ENCODE data around the gene IFT122. TPM values are rescaled to one million over a fixed set of nuclear protein-coding genes. Genes with fewer than 3 reads are reported as not detected.

The IFT122 gene, protein sequence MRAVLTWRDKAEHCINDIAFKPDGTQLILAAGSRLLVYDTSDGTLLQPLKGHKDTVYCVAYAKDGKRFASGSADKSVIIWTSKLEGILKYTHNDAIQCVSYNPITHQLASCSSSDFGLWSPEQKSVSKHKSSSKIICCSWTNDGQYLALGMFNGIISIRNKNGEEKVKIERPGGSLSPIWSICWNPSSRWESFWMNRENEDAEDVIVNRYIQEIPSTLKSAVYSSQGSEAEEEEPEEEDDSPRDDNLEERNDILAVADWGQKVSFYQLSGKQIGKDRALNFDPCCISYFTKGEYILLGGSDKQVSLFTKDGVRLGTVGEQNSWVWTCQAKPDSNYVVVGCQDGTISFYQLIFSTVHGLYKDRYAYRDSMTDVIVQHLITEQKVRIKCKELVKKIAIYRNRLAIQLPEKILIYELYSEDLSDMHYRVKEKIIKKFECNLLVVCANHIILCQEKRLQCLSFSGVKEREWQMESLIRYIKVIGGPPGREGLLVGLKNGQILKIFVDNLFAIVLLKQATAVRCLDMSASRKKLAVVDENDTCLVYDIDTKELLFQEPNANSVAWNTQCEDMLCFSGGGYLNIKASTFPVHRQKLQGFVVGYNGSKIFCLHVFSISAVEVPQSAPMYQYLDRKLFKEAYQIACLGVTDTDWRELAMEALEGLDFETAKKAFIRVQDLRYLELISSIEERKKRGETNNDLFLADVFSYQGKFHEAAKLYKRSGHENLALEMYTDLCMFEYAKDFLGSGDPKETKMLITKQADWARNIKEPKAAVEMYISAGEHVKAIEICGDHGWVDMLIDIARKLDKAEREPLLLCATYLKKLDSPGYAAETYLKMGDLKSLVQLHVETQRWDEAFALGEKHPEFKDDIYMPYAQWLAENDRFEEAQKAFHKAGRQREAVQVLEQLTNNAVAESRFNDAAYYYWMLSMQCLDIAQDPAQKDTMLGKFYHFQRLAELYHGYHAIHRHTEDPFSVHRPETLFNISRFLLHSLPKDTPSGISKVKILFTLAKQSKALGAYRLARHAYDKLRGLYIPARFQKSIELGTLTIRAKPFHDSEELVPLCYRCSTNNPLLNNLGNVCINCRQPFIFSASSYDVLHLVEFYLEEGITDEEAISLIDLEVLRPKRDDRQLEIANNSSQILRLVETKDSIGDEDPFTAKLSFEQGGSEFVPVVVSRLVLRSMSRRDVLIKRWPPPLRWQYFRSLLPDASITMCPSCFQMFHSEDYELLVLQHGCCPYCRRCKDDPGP
- total RNA-seq (2012; rRNA removed) (27.2 and 28.0 TPM in 2 replicates), polyA plus RNA-seq (2012; rRNA removed) (16.8 and 17.1 TPM in 2 replicates), Bru-seq, nascent RNA (percentile 62 among the genes with signal in this experiment), BruChase-seq, experiment 1, labeled RNA remaining after a 6-hour chase (percentile 75 among the genes with signal in this experiment), BruChase-seq, experiment 2, labeled RNA remaining after a 2-hour chase (percentile 75 among the genes with signal in this experiment)
- polyA plus RNA-seq (2012; cell fraction: cytosol; rRNA removed): 12.3 and 16.3 TPM in 2 replicates
- 63.8 and 113 TPM in 2 replicates for polyA plus RNA-seq (2012; cell fraction: nucleus; rRNA removed; ENCODE audit: low replicate concordance)
- long read RNA-seq, full-length matches to known transcripts: 10 of 27 reads
- long read RNA-seq, partial matches to known transcripts: 3 of 27 reads
- long read RNA-seq, other reads (novel, unspliced or antisense): 14 of 27 reads

DNA sequence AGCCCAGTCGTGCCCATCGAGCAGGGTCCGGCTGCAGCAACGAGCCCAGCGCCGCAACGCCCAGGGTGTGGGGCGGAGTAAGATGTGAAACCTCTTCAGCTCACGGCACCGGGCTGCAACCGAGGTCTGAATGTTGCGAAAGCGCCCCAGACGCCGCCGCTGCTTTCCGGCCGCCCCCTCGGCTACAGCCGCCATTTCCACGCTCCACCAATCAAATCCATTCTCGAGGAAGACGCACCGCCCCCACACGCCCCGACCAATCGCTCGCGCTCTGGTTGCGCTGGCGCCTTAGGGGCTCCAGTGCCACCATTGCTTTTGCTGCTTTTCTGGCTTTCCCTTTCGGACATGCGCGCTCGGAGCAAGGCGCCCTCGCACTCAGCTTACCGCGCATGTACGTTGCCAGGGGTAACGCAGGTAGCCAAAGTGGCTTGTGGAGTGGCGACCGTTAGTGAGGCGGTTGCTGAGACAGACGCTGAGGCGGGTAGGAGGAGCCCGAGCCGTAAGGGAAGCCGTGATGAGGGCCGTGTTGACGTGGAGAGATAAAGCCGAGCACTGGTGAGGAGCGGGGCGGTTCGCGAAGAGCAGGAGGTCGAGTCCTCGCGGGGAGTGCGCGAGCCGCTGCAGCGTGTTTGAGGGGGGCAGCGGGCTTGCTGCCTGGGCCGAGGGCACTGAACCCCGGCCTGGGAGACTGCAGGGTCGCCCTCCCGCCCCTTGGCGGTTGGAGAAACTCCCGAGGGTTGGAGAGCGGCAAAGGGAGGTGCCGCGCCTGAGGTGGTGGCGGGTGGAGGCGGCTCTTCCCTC lies at the start of gene IFT122, which contains the start of gene MBD4:
Gene IFT122, plus strand, starts transcription at position 408 of the 801 bp plus-strand sequence. Its CDS starts 107 bp downstream, at position 515.
Gene MBD4, minus strand, starts transcription at position 132 of the 801 bp plus-strand sequence. Its CDS starts 115 bp downstream, at position 17.
- CTCF ChIA-PET: interaction anchor here (1.8 kb wide), 1 partner anchor 57 kb away, joined by 6 read pairs; no protein-coding TSS in a partner anchor
- Histone ChIP-seq H3K4me2 (ENCODE audit: low read depth, low read length) (peak within 1 kb of the TSS; percentile 80), H4K20me1 (ENCODE audit: insufficient read depth, low read length) (no peaks in the 10 kb centered on the region), H3K56ac (ENCODE audit: extremely low read depth, insufficient read depth, low read length) (peak within 1 kb of the TSS; percentile 83), H3K14ac (replicated peaks; ENCODE audit: low read depth, low read length) (peak within 1 kb of the TSS; percentile 88), H3K9me3 (ENCODE audit: control insufficient read depth, insufficient read depth, low read length) (no peaks in the 10 kb centered on the region), H3K4me3 (ENCODE audit: insufficient read depth, low read depth, low read length) (peak within 1 kb of the TSS; percentile 68), H4K5ac (ENCODE audit: low read depth, low read length) (peak within 1 kb of the TSS; percentile 60; the same call in 1 of the 2 replicates), H3K23ac (ENCODE audit: low read depth, low read length) (peak within 1 kb of the TSS; percentile 97), H2AFZ (replicated peaks; ENCODE audit: low read length, poor library complexity) (peak within 1 kb of the TSS; percentile 97), H3K4ac (ENCODE audit: low read depth, low read length) (peak within 1 kb of the TSS; percentile 92), H4K8ac (ENCODE audit: low read depth in 2 of 2, low read length in 2 of 2) (peak within 1 kb of the TSS; percentile 64 to 85), H3K4me1 (ENCODE audit: control insufficient read depth, insufficient read depth, low read length) (peaks cover 4% of the 10 kb centered on the region), H2BK5ac (ENCODE audit: low read depth, low read length, poor library complexity, severe bottlenecking) (peak within 1 kb of the TSS; percentile 92), H2AK5ac (ENCODE audit: low read depth, low read length) (peak within 1 kb of the TSS; percentile 71), H2BK15ac (ENCODE audit: low read depth, low read length) (peak within 1 kb of the TSS; percentile 83; the same call in 2 of the 3 replicates), H2BK20ac (ENCODE audit: low read depth, low read length) (peak within 1 kb of the TSS; percentile 61; the same call in 1 of the 2 replicates), H3K18ac (ENCODE audit: low read depth, low read length) (peak within 1 kb of the TSS; percentile 62), H3K9me1 (ENCODE audit: insufficient read depth, low read length) (peaks cover 6% of the 10 kb centered on the region; the same call in 1 of the 2 replicates), H3K27ac (ENCODE audit: insufficient read depth, low read length) (peak within 1 kb of the TSS; percentile 82), H3K79me1 (ENCODE audit: low read depth in 1 of 2, low read length in 2 of 2) (peaks cover 27 to 72% of the 10 kb centered on the region in 2 experiments), H3K27me3 (ENCODE audit: control insufficient read depth, insufficient read depth, low read length) (no peaks in the 10 kb centered on the region), H3K36me3 (ENCODE audit: control insufficient read depth, insufficient read depth, low read length) (peaks cover 8% of the 10 kb centered on the region), H3K9ac (ENCODE audit: low read depth, low read length) (peak within 1 kb of the TSS; percentile 95), H2BK120ac (ENCODE audit: low read depth, low read length) (peak within 1 kb of the TSS; percentile 88), H2AK9ac (replicated peaks; ENCODE audit: low read depth, low read length, poor library complexity) (peak within 1 kb of the TSS; percentile 95), H4K91ac (ENCODE audit: insufficient read depth, low read depth, low read length) (peak within 1 kb of the TSS; percentile 90)
- POLR2A ChIA-PET (ENCODE audit: unreplicated experiment): interaction anchor here (0.5 to 0.8 kb wide), 5 partner anchors 11 to 444 kb away, joined by 3 to 8 read pairs (median 3); partner anchors contain the start of gene EFCAB12
- no TSS peak for BruUV-seq (replicated peaks)
- 1% methylated on average over 39 of the region's 75 CpGs; no CpG with 5 or more reads in 1 of the 2 experiments for WGBS, 2 experiments (ENCODE audit: extremely low coverage in 2 of 2, insufficient read length in 1 of 2)
- ATAC-seq (ENCODE audit: low read depth) (peak; percentile 93), DNase-seq (peak; percentile 100)
- dilution Hi-C loops (cut with HindIII; ENCODE audit: low sequenced_read_pairs, unreplicated experiment) (no loop called here), intact Hi-C loops (cut with micrococcal nuclease) (loop anchor here (2.0 to 5.0 kb wide), 5 partner anchors 47 to 387 kb away; no protein-coding TSS in a partner anchor), in situ Hi-C loops (cut with MboI; ENCODE audit: low sequenced_read_pairs) (no loop called here)
- TF ChIP-seq POLR2A (IDR thresholded peaks at IDR 0.05; ENCODE audit: low read depth, low read length): peak; percentile 77
- TF ChIP-seq MAFK (IDR thresholded peaks at IDR 0.05; ENCODE audit: low read depth, low read length): no peak
- TF ChIP-seq, protein P1, sequence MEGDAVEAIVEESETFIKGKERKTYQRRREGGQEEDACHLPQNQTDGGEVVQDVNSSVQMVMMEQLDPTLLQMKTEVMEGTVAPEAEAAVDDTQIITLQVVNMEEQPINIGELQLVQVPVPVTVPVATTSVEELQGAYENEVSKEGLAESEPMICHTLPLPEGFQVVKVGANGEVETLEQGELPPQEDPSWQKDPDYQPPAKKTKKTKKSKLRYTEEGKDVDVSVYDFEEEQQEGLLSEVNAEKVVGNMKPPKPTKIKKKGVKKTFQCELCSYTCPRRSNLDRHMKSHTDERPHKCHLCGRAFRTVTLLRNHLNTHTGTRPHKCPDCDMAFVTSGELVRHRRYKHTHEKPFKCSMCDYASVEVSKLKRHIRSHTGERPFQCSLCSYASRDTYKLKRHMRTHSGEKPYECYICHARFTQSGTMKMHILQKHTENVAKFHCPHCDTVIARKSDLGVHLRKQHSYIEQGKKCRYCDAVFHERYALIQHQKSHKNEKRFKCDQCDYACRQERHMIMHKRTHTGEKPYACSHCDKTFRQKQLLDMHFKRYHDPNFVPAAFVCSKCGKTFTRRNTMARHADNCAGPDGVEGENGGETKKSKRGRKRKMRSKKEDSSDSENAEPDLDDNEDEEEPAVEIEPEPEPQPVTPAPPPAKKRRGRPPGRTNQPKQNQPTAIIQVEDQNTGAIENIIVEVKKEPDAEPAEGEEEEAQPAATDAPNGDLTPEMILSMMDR (conservative IDR thresholded peaks at IDR 0.05; ENCODE audit: low read depth, low read length): no peak
- no peak; the same call in 1 of the 2 replicates for TF ChIP-seq FOS (IDR thresholded peaks at IDR 0.05; ENCODE audit: low read depth, low read length)
- peak; percentile 12; the same call in 1 of the 2 replicates for TF ChIP-seq MAZ (IDR thresholded peaks at IDR 0.05; ENCODE audit: borderline replicate concordance, low read depth, low read length)
- 0 out of 2 replicates have a peak, but pooled peaks have one; percentile 4 for TF ChIP-seq SMC3 (IDR thresholded peaks at IDR 0.05; ENCODE audit: low read depth, low read length)

All from IMR-90 (cell line).